OCI-LY1 (cell line): ENCODE data around the gene HAGH.

Experiments
- EZH2 ChIP-seq: fragments of 200-600 bp; sonication (generic), shearing (Covaris generic); IDR thresholded peaks from 2 replicates; pipeline ENCODE4 v1.8.0; 2017; ENCODE audit warnings: borderline replicate concordance, mixed run types, mild to moderate bottlenecking, antibody characterized with exemption, low read length, moderate library complexity, mixed read lengths
- TF ChIP-seq, protein P1 (sequence below): fragments of 200-600 bp; sonication (generic), shearing (Covaris generic); IDR thresholded peaks from 2 replicates; pipeline ENCODE4 v1.5.1; 2017; ENCODE audit warnings: mild to moderate bottlenecking, antibody characterized with exemption, low read length, moderate library complexity, mixed read lengths

DNA sequence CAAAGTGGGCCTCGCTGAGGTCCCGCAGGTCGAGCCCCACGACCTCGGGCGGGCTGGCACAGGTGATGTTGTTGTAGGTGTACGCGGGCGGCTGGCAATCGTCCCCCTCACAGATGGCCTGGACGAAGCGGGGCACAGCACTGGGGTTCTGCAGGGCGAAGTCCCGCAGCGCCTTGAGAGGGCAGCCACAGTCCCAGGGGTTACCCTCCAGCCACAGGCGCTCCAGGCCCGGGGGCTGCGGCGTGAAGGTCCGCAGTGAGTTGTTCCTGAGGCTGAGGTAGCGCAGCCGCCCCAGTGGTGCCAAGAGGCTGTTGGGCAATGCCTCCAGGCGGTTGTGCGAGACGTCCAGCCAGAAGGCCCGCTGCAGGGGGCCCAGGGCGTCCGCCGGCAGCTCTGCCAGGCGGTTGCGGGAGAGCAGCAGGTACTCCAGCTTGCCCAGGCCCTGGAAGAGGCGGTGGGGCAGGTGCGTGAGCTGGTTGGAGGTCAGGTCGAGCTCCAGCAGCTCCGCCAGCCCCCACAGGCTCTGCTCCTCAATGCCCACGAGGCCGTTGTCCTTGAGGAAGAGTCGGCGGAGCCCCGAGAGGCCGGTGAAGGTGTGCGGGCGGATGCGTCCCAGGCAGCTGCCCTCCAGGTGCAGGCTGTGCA, 35.9 kb downstream of the HAGH start:
- TF ChIP-seq, protein P1, sequence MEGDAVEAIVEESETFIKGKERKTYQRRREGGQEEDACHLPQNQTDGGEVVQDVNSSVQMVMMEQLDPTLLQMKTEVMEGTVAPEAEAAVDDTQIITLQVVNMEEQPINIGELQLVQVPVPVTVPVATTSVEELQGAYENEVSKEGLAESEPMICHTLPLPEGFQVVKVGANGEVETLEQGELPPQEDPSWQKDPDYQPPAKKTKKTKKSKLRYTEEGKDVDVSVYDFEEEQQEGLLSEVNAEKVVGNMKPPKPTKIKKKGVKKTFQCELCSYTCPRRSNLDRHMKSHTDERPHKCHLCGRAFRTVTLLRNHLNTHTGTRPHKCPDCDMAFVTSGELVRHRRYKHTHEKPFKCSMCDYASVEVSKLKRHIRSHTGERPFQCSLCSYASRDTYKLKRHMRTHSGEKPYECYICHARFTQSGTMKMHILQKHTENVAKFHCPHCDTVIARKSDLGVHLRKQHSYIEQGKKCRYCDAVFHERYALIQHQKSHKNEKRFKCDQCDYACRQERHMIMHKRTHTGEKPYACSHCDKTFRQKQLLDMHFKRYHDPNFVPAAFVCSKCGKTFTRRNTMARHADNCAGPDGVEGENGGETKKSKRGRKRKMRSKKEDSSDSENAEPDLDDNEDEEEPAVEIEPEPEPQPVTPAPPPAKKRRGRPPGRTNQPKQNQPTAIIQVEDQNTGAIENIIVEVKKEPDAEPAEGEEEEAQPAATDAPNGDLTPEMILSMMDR, result no peak
- TF ChIP-seq EZH2, result no peak
